Skin epidermis (tissue), 12 donors: Measurements from ENCODE around the gene MEN1.
A peak's percentile ranks its signal among the peaks of the same experiment; 100 is the strongest.

Source experiments
- H3K27ac ChIP-seq, 21 experiments: fragments of 200-600 bp; sonication (generic) in 11 of 21; one replicate each; pipeline ENCODE4 v1.5.0; 2020; ENCODE audit warnings: mild to moderate bottlenecking in 3 of 21, inconsistent platforms in 2 of 21, moderate library complexity in 2 of 21
- H3K4me3 ChIP-seq, 7 experiments: fragments of 200-600 bp; sonication (generic) in 2 of 7; one replicate each; pipeline ENCODE4 v1.5.0; 2020; ENCODE audit warnings: inconsistent platforms in 2 of 7, mild to moderate bottlenecking in 2 of 7, moderate library complexity in 1 of 7

The MEN1 gene

GRCh38 chr11:64809781-64810241 lies 540 bp downstream of the MEN1 start:
- H3K27ac ChIP-seq, result peak overlapping the region; percentile 28 to 88 (median 79)

GRCh38 chr11:64805481-64805880 lies 4.9 kb downstream of the MEN1 start:
- Histone ChIP-seq H3K4me3 (no peak overlapping the region), H3K27ac (no peak overlapping the region)

More at GRCh38 chr11:64809781-64810241, 540 bp downstream of the MEN1 start:
- peak overlapping the region; percentile 57 to 94 (median 81) for H3K4me3 ChIP-seq

- H3K27ac ChIP-seq, result peak overlapping the region in 14 of 21 experiments; percentile 74 to 89 (median 79)
- H3K4me3 ChIP-seq, result peak overlapping the region in 1 of 7 experiments; percentile 64
Observed at GRCh38 chr11:64804346-64805210, 5.8 kb downstream of the MEN1 start.

GRCh38 chr11:64803846-64804345 lies 6.5 kb downstream of the MEN1 start:
- H3K27ac ChIP-seq, result peak overlapping the region in 18 of 21 experiments; percentile 59 to 89 (median 79)
- H3K4me3 ChIP-seq, result peak overlapping the region; percentile 41 to 72 (median 58)

- Histone ChIP-seq H3K27ac (peak within 1 kb of the TSS in 20 of 21 experiments; percentile 31 to 89 (median 78)), H3K4me3 (peak within 1 kb of the TSS; percentile 46 to 72 (median 58))
Observed at GRCh38 chr11:64803158-64803845, 7.0 kb downstream of the MEN1 start, which contains the start of gene MAP4K2. Gene MAP4K2, minus strand, starts transcription at chr11:64803214. Its CDS starts 65 bp downstream, at chr11:64803149.

- Histone ChIP-seq H3K4me3 (peak overlapping the region; percentile 46 to 72 (median 58)), H3K27ac (peak overlapping the region in 19 of 21 experiments; percentile 10 to 89 (median 70))
Observed at GRCh38 chr11:64802370-64803157, 7.8 kb downstream of the MEN1 start.

- H3K4me3 ChIP-seq, result peak overlapping the region in 5 of 7 experiments; percentile 46 to 64 (median 58)
Observed at GRCh38 chr11:64801561-64802369, 8.6 kb downstream of the MEN1 start.

GRCh38 chr11:64801158-64801464 lies 9.2 kb downstream of the MEN1 start:
- no peak overlapping the region for H3K4me3 ChIP-seq
- H3K27ac ChIP-seq, result peak overlapping the region in 10 of 21 experiments; percentile 45 to 89 (median 74)

More at GRCh38 chr11:64801561-64802369, 8.6 kb downstream of the MEN1 start:
- H3K27ac ChIP-seq, result peak overlapping the region in 18 of 21 experiments; percentile 45 to 89 (median 71)

- peak overlapping the region in 6 of 21 experiments; percentile 45 to 89 (median 82) for H3K27ac ChIP-seq
Observed at GRCh38 chr11:64800303-64801157, 9.8 kb downstream of the MEN1 start.

GRCh38 chr11:64799623-64800302 lies 10.6 kb downstream of the MEN1 start:
- peak overlapping the region in 3 of 21 experiments; percentile 21 to 84 (median 29) for H3K27ac ChIP-seq
- H3K4me3 ChIP-seq, result no peak overlapping the region

More at GRCh38 chr11:64800303-64801157, 9.8 kb downstream of the MEN1 start:
- H3K4me3 ChIP-seq, result no peak overlapping the region

GRCh38 chr11:64799256-64799622 lies 11.1 kb downstream of the MEN1 start:
- Histone ChIP-seq H3K27ac (peak overlapping the region in 1 of 21 experiments; percentile 51), H3K4me3 (no peak overlapping the region)

- Histone ChIP-seq H3K27ac (no peak overlapping the region), H3K4me3 (no peak overlapping the region)
Observed at GRCh38 chr11:64796757-64797541, 13.4 kb downstream of the MEN1 start.

- no peak overlapping the region for H3K27ac ChIP-seq
- H3K4me3 ChIP-seq, result no peak overlapping the region
Observed at GRCh38 chr11:64796047-64796756, 14.1 kb downstream of the MEN1 start.

- Histone ChIP-seq H3K27ac (no peak overlapping the region), H3K4me3 (no peak overlapping the region)
Observed at GRCh38 chr11:64794526-64794925, 15.8 kb downstream of the MEN1 start.

- H3K4me3 ChIP-seq, result no peak overlapping the region
- H3K27ac ChIP-seq, result peak overlapping the region in 4 of 21 experiments; percentile 6 to 54 (median 26)
Observed at GRCh38 chr11:64793271-64794160, 16.8 kb downstream of the MEN1 start.
